A673 (cell line): ENCODE results near the gene PIM3. TPM values are rescaled to one million over a fixed set of nuclear protein-coding genes. Genes with fewer than 3 reads are reported as not detected.

Experiments used
- BruUV-seq: library from RNA; stranded (reverse); fragments of 400-500 nt; replicated peaks from 2 replicates; lab custom pipeline; 2021; lab: Mats Ljungman, UMichigan
- CTCF ChIA-PET: fragments of 300-600 bp; sonication (Branson Sonifier 250); formaldehyde crosslinking; loops from one replicate; lab custom pipeline; 2022; ENCODE audit warnings: antibody characterized with exemption; lab: Charles Lee
- POLR2A ChIA-PET: fragments of 300-600 bp; sonication (Branson Sonifier 250); formaldehyde crosslinking; loops from one replicate; lab custom pipeline; 2022; ENCODE audit warnings: antibody characterized with exemption; ENCODE audit not compliant: low non-redundant PET; lab: Charles Lee
- DNase-seq: peaks from one replicate; pipeline ENCODE4 v3.0.0-alpha.2; 2015; ENCODE audit warnings: low spot score
- H3K27ac ChIP-seq: fragments of 200-600 bp; sonication (generic); 2 replicates; pipeline ENCODE4 v1.5.1; 2016; ENCODE audit warnings: mixed run types, low read depth, mild to moderate bottlenecking, mixed read lengths, antibody characterized with exemption, low read length; ENCODE audit not compliant: poor library complexity, severe bottlenecking
- H3K27me3 ChIP-seq: fragments of 200-600 bp; sonication (generic); replicated peaks from 2 replicates; pipeline ENCODE4 v1.6.1; 2017; ENCODE audit warnings: mixed run types, low read depth, mild to moderate bottlenecking, mixed read lengths, antibody characterized with exemption, low read length; ENCODE audit not compliant: insufficient read depth, poor library complexity
- H3K36me3 ChIP-seq: fragments of 200-600 bp; sonication (generic); 2 replicates; pipeline ENCODE4 v1.6.1; 2016; ENCODE audit warnings: mixed run types, mild to moderate bottlenecking, mixed read lengths, antibody characterized with exemption, low read length; ENCODE audit not compliant: insufficient read depth, poor library complexity, severe bottlenecking
- H3K4me1 ChIP-seq: fragments of 200-600 bp; sonication (generic); 2 replicates; pipeline ENCODE4 v1.6.1; 2017; ENCODE audit warnings: mixed run types, mild to moderate bottlenecking, mixed read lengths, antibody characterized with exemption, low read length; ENCODE audit not compliant: insufficient read depth, poor library complexity, severe bottlenecking
- H3K4me3 ChIP-seq: fragments of 200-600 bp; sonication (generic); 2 replicates; pipeline ENCODE4 v1.5.1; 2016; ENCODE audit warnings: low read depth, mixed run types, mild to moderate bottlenecking, mixed read lengths, low read length; ENCODE audit not compliant: poor library complexity, severe bottlenecking
- H3K9me3 ChIP-seq: fragments of 200-600 bp; sonication (generic); 2 replicates; pipeline ENCODE4 v1.6.1; 2016; ENCODE audit warnings: mixed run types, low read depth, mild to moderate bottlenecking, mixed read lengths, antibody characterized with exemption, low read length; ENCODE audit not compliant: poor library complexity, severe bottlenecking
- CTCF ChIP-seq: fragments of 300-800, 200-600 bp; sonication (generic); conservative IDR thresholded peaks from 2 replicates; pipeline ENCODE4 v1.5.1; 2017; ENCODE audit warnings: low read depth, mild to moderate bottlenecking, antibody characterized with exemption, low read length, moderate library complexity, mixed read lengths
- EZH2 ChIP-seq: fragments of 200-600 bp; sonication (generic); IDR thresholded peaks from 2 replicates; pipeline ENCODE4 v1.6.1; 2017; ENCODE audit warnings: borderline replicate concordance, low read depth, mild to moderate bottlenecking, mixed read lengths, antibody characterized with exemption, low read length; ENCODE audit not compliant: poor library complexity, severe bottlenecking
- intact Hi-C: fragments of 100-400 bp; cut with micrococcal nuclease; formaldehyde crosslinking; loops from one replicate; pipeline ENCODE4 v1.10.0; 2022; ENCODE audit not compliant: unreplicated experiment
- total RNA-seq: library from RNA; stranded (reverse); gene quantifications from 2 replicates; pipeline ENCODE4 v1.2.3, GENCODE V29; 2021

PIM3 gene
- total RNA-seq, 1 experiment from 2014 or later = 71.3 TPM

DNA sequence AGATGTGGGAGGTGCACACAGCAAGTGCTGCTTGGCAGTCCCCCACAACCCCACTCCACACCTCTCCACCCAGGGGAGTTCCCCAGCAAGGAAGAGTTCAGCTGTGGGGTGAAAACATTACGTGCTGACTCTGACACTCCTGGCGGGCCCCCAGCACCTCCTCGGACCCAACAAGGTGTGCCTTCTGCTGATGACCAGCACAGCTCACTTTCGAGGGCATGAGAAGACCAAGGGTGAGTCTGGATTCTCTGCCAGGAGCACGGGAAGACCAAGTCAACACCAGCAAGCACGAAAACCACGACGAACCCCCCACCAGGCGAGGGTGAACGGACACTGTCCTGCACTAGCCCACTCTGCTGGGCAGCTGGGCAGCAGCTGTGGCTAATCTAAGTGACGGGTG lies 43.7 kb upstream of the PIM3 start:
- intact Hi-C loops = loop anchor here (5.0 kb wide), 1 partner anchor 150 kb away; no protein-coding TSS in a partner anchor
- Histone ChIP-seq H3K27ac (no peak overlapping the region), H3K27me3 (no peaks in the 10 kb centered on the region), H3K4me1 (peaks cover 6% of the 10 kb centered on the region), H3K36me3 (peaks cover 14% of the 10 kb centered on the region), H3K4me3 (peak overlapping the region; percentile 99), H3K9me3 (no peaks in the 10 kb centered on the region)
- no peak for DNase-seq
- TF ChIP-seq CTCF = no peak
- TF ChIP-seq EZH2 = no peak
- BruUV-seq = no TSS peak
- ChIA-PET POLR2A (interaction anchor here (0.6 kb wide), 1 partner anchor 1502 kb away, joined by 7 read pairs; no protein-coding TSS in a partner anchor), CTCF (no interaction called here)

DNA sequence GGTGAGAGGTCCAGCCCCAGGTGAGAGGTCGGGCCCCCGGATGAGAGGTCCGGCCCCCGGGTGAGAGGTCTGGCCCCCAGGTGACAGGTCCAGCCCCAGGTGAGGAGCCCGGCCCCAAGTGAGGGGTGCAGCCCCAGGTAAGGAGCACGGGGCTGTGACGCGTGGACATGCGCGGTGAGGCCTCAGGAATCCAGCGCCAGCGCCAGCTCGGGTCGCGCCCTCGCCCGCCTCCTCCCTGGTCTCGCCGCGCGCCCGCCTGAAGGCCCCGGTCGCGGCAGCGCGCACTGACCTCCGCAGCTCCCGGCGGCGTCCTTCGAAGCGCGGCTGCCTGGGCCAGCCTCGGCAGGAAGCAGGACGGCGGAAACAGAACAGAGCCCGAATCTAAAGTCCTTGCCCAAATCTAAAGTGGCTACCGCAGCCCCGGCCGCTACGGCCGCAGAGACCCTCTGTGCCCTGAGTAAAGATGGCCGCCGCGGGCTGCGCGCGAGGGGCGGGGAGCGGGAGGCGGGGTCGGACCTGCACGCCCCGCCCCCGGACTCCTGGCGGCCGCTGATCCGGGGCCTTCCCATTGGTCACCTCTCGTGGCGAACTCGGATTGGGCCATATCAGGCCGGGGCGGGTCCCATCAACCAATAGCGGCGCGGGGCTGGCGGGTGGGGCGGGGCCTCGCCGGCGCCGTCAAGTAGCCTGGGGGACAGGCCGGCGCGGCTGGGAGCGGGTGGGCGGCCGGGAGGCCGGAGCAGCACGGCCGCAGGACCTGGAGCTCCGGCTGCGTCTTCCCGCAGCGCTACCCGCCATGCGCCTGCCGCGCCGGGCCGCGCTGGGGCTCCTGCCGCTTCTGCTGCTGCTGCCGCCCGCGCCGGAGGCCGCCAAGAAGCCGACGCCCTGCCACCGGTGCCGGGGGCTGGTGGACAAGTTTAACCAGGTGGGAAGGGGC lies 42.3 kb upstream of the PIM3 start, which contains the start of the genes ALG12 and CRELD2:
ALG12 (minus strand) TSS at position 465 of the 937 bp plus-strand sequence. CDS start 4,673 bp downstream, outside the sequence.
CRELD2 (plus strand) TSS at position 661 of the 937 bp plus-strand sequence; CDS start at position 797, 136 bp downstream.
- ChIA-PET CTCF (interaction anchor here (0.5 kb wide), 1 partner anchor 150 kb away, joined by 3 read pairs; no protein-coding TSS in a partner anchor), POLR2A (interaction anchor here (0.6 kb wide), 2 partner anchors 29 to 136 kb away, joined by 4 to 11 read pairs; no protein-coding TSS in a partner anchor)
- Histone ChIP-seq H3K27ac (peak within 1 kb of the TSS; percentile 93), H3K36me3 (peaks cover 3% of the 10 kb centered on the region), H3K4me3 (peak within 1 kb of the TSS; percentile 99), H3K4me1 (peaks cover 11% of the 10 kb centered on the region), H3K9me3 (no peaks in the 10 kb centered on the region), H3K27me3 (no peaks in the 10 kb centered on the region)
- intact Hi-C loops = loop anchor here (5.0 kb wide), 1 partner anchor 151 kb away; no protein-coding TSS in a partner anchor
- peak; percentile 97 for DNase-seq
- TF ChIP-seq EZH2 (no peak), CTCF (no peak)
- BruUV-seq = no TSS peak

GRCh38 chr22:49918911-49919881 lies 41.4 kb upstream of the PIM3 start:
- no TSS peak for BruUV-seq
- H3K36me3 ChIP-seq = no peaks in the 10 kb centered on the region
- no peak for DNase-seq
- H3K27me3 ChIP-seq = no peaks in the 10 kb centered on the region
- peaks cover 17% of the 10 kb centered on the region for H3K4me1 ChIP-seq
- peak overlapping the region; percentile 93 for H3K27ac ChIP-seq
- POLR2A ChIA-PET = interaction anchor here (0.6 kb wide), 1 partner anchor 136 kb away, joined by 11 read pairs; no protein-coding TSS in a partner anchor
- intact Hi-C loops = loop anchor here (5.0 kb wide), 1 partner anchor 152 kb away; no protein-coding TSS in a partner anchor
- peak overlapping the region; percentile 99 for H3K4me3 ChIP-seq
- TF ChIP-seq EZH2 = no peak
- no peak for TF ChIP-seq CTCF
- H3K9me3 ChIP-seq = no peaks in the 10 kb centered on the region
- CTCF ChIA-PET = no interaction called here
